GM21360 (cell line): ENCODE results near the gene RRBP1.
A peak's percentile ranks its signal among the peaks of the same experiment; 100 is the strongest.

Experiments
- ATAC-seq: cut with Tn5 transposase; IDR thresholded peaks from one replicate; pipeline ENCODE4 v1.9.1; 2021; ENCODE audit warnings: mild to moderate bottlenecking, moderate library complexity; ENCODE audit not compliant: unreplicated experiment

RRBP1 gene

GRCh38 chr20:17683218-17684076 is 1.4 kb upstream of the RRBP1 start:
- no peak for ATAC-seq

DNA sequence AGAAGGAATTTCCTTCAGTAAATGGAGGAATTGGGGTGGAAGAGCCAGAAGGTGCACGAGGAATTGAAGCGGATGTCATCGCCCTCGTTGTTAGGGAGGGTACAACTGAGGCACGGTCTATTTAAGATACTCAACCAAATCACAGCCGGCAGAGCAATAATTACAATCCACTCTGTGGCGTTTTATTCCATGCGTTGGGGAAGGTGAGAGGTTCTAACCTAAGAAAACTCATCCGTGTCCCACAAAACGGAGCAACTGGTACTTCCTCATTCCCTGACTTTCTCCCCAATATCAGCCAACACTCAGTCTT is 802 bp upstream of the RRBP1 start:
- no peak for ATAC-seq

- peak; percentile 1 for ATAC-seq
Observed at GRCh38 chr20:17681726-17682102, 328 bp downstream of the RRBP1 start.

GRCh38 chr20:17680836-17681725 is 961 bp downstream of the RRBP1 start:
- peak; percentile 34 for ATAC-seq

GRCh38 chr20:17679941-17680835 is 1.9 kb downstream of the RRBP1 start:
- ATAC-seq = no peak

- no peak for ATAC-seq
Observed at GRCh38 chr20:17678886-17679285, 3.2 kb downstream of the RRBP1 start.

- ATAC-seq = no peak
Observed at GRCh38 chr20:17678295-17678694, 3.7 kb downstream of the RRBP1 start.

- no peak for ATAC-seq
Observed at GRCh38 chr20:17676942-17677341, 5.1 kb downstream of the RRBP1 start.

DNA sequence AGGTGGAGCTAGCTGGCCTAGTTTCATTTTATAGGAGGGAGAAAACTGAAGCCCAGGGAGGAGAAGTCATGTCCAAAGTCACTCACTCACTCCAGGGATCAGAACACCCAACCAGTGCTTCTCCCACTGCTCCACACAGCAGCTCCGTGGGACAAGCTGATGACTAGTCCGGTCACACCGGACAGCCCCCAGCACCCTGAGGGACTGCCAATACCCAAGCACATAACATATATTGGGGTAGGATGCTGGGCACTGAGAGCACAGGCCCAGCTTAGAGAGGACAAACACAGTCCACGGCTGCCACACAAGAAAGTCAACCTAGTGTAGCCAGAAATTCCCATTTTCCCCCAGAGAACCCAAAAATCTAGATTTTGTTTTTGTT is 5.7 kb downstream of the RRBP1 start:
- ATAC-seq = no peak

DNA sequence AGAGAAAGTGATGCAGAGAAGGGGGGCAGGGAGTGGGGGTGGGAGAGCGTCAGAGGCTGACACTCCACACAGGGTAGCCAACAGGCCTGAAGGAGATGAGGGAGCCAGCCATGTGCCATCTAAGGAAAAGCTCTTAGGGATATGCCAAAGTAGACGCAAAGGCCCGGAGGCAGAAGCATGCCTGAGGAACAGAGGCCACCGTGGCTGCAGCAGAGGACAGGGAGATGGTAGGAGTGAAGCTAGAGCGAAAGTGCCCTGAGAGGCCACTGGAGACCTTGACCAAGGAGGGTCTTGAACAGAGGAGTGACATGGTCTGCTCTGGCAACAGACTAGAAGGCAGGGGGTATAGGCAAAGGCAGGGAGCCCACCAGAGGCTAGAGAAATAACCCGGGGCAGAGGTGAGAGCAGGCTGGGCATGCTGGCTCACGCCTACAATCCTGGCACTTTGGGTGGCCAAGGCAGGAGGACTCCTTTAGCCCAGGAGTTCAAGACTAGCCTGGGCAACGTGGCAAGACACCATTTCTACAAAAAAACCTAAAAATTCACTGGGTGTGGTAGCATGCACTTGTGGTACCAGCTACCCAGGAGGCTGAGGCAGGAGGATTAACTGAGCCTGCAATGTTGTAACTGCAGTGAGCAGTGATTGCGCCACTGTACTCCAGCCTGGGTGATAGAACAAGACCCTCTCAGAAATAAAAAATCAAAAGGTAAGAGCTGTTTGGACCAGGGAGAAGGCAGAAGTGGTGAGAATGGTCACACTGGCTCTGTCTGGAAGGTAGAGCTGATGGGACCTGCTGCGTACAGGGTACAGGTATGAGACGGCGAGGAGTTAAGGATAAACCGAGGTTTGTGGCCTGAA is 6.3 kb downstream of the RRBP1 start:
- no peak for ATAC-seq

GRCh38 chr20:17674722-17675518 is 7.1 kb downstream of the RRBP1 start:
- ATAC-seq = no peak

GRCh38 chr20:17673084-17673483 is 9.0 kb downstream of the RRBP1 start:
- no peak for ATAC-seq

- ATAC-seq = no peak
Observed at GRCh38 chr20:17671565-17671964, 10.5 kb downstream of the RRBP1 start.

DNA sequence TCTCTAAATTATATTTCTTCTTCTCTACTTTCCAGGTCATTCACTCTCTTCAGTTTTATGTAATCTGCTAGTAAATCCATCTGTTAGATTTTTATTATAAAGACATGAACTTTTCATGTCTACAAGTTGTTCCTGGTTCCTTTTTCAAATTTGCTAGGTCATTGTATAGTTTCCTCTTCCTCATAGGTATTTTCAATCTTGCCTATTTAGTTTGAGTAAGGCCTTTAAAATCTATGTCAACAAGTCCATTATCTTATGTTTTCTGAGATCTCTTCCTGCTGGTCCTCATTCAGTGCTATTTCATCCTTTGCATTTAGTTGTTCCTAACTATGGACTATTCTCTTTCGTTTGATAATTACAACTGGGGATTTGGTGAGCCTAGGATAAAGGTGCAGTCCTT is 11.0 kb downstream of the RRBP1 start:
- no peak for ATAC-seq

- no peak for ATAC-seq
Observed at GRCh38 chr20:17669306-17669931, 12.6 kb downstream of the RRBP1 start.

GRCh38 chr20:17668432-17668831 is 13.6 kb downstream of the RRBP1 start:
- no peak for ATAC-seq

GRCh38 chr20:17667445-17667844 is 14.6 kb downstream of the RRBP1 start:
- no peak for ATAC-seq

GRCh38 chr20:17666481-17666880 is 15.6 kb downstream of the RRBP1 start:
- no peak for ATAC-seq

- ATAC-seq = no peak
Observed at GRCh38 chr20:17665756-17666155, 16.3 kb downstream of the RRBP1 start.
